ENCODE measurements around the gene TMEM184A.
A peak's percentile ranks its signal among the peaks of the same experiment; 100 is the strongest.
"Not testable (repeated sequence)": the region's sequence is repeated elsewhere in the genome, so short reads cannot be mapped to it uniquely, and the experiment has no call there.

TMEM184A gene

DNA sequence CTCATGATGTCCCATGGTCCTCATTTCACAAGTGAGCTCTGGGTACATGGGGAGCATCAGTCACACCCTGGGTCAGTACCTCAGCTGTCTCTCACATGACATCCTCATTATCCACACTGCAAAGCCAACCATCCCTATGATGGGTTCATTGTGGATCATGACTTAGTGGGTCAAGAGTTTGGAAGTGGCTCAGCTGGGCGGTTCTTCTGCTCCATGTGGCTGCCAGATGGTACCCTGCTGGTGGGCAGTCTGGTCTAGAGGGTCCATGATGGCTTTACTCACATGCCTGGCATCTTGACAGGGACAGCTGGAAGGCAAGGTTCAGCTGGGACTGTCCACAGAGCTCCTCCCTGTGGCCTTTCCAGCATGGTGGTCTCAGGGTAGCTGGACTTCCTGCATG, 33.0 kb upstream of the TMEM184A start:
- no peak for DNase-seq

DNA sequence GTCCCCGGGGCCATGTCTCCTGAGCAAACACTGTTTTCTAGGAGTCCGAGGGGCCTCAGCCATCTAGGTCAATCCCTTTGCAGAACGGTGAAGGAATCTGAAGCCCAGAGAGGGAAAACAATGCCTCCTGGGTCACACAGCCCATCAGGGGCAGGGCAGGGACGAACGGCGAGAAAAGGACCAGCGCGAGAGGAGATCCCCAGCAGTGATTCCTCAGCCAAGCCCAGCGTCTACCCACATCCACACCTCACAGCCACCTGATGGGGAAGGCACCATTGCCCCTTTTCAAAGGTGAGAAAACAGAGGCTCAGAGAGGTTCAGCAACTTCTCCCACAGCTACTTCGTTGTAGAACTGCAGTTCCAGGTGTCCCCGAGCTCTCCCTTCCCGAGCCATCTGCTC, 31.7 kb upstream of the TMEM184A start:
- DNase-seq = no peak

DNA sequence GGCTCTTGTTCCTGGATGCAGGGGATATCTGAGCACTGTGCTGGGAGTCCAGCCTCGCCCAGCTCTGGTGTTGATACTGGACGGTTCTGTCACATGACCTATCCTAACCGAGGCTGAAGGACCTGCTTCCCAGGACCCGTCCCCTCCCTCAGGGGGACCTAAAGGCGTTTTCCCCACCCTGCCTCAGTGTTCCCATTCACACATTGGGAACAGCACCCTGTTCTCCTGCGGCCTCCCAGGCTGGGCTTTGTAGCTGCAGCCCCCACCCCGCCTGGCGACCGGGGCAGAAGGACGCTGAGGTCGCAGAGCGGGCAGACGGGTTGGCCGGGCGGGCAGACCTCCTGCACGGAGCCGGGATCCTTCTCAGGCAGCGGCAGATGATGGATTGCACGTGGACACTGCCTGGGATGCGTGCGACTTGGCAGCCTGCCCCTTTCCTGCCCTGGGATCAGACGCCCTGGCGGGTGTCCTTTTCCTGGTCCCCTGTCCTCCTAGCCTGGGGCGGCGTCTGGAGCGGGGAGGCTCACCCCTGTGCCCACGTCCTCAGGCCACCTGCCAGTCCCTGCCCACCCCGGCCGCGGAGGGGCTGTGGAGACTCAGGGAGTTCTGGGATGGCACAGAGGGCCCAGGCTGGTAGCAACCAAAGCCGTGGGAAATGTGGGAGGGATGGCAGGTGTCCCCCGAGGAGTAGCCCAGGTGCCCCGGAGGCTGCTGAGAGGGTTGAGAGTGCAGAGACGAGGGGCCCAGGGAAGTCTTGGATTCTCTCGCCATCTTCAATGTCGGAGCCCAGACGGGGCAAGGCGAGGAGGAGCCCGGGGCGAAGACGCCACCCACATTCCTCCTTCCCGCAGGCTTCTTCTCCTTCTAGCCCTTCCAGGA, 31.1 kb upstream of the TMEM184A start:
- DNase-seq = no peak

DNA sequence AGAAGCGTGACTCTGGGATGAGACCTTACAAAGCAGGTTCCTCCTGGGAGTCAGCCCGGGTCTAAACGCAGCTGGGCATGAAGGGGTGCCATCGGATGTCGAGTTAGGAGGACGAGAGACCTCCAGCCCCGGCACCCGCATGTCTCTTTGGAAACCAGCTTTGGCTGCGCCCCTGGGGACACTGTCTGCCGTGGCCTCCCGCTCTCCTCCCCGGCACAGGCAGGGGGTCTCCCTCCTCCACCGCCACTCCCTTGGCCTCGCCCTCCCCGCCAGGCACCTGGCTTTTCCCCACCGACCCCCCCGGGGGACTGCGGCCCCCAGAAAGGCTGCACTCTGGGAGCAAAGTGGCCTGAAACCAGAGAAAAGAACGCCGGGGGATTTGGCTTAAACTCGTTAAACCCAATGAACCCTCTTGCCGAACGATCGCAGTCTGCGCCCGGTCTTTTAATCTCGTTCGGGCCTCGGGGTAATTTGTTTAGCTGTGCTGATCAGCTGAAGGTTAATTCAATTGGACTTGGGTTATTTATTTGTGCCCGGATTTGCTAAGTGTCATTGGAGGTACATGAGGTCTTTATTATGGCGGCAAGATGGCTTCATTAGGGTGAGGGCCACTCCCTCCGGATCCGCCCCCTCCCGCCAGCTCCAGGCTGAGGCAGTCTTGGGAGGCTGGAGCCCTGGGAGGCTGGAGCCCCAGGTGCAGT, 30.3 kb upstream of the TMEM184A start:
- DNase-seq = no peak

DNA sequence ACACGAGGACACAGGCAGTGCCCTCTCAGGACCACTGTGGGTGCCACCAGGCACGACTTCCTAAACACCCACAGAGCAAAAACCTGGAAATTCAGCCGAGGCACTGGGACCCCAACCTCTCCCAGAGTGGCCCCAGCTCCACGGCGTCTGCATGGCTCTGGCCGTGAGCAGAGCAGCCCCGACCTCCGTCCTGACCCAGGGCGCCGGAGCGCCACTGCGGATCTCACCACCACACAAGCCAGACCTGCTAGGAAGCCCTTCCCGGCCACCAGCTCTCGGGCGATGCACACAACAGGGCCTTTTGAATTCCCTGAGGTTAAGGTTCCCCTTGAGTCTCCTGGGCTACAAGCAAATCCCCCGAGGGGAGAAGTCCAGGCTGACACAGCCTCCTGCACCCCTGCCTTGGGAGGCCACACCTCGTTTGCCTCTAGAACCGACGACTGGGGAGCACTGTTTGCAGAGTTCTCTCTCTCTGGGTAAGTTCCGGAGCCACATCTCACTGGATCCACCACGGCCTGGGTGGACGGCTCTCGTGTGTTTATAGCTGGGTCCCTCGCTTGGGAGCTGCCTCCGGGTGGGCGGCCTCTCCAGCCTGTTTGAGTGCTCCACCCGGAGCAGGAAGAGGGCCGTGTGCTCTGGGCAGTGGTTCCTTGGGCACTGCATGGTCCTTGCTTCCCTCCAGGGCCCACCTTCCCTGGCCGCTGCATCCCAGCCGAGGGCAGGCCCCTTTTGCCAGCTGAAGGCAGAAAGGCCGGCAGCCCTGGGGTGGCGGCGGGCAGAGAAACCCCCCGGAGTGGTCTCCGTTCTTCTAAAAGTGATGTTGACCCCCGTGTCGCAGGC, 29.4 kb upstream of the TMEM184A start:
- no peak for DNase-seq

- no peak for DNase-seq
These were observed 28.7 kb upstream of the TMEM184A start for GRCh38 chr7:1584700-1585099.

GRCh38 chr7:1583241-1583930, 27.4 kb upstream of the TMEM184A start:
- not testable (repeated sequence) for DNase-seq

- DNase-seq = no peak
These were observed 24.5 kb upstream of the TMEM184A start for GRCh38 chr7:1580422-1581030.

- peak; percentile 70 for DNase-seq
These were observed 23.7 kb upstream of the TMEM184A start for GRCh38 chr7:1579481-1580421.

GRCh38 chr7:1578513-1578912, 22.5 kb upstream of the TMEM184A start:
- no peak for DNase-seq

GRCh38 chr7:1576521-1577253, 20.7 kb upstream of the TMEM184A start:
- no peak for DNase-seq

DNA sequence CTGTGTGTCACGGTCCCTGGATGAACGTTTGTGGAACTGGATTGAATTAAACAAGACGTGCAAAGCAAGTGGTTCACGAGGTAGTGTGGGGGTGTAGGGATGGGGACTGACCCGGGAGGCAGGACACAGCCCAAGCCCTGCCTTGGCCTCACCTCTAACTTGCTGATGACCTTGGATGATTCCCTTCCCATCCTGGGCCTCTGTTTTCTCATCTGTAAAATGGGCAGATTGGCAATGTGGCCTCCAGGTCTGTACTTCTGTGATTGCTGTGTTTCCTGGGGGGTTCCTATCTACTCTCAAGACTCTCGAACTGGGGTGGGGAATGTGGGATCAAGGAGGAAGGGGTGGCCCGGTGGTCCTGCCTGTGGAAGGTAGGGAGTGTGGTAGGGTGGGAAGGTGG, 19.8 kb upstream of the TMEM184A start:
- DNase-seq = no peak

GRCh38 chr7:1572111-1572822, 16.3 kb upstream of the TMEM184A start:
- no peak for DNase-seq

DNA sequence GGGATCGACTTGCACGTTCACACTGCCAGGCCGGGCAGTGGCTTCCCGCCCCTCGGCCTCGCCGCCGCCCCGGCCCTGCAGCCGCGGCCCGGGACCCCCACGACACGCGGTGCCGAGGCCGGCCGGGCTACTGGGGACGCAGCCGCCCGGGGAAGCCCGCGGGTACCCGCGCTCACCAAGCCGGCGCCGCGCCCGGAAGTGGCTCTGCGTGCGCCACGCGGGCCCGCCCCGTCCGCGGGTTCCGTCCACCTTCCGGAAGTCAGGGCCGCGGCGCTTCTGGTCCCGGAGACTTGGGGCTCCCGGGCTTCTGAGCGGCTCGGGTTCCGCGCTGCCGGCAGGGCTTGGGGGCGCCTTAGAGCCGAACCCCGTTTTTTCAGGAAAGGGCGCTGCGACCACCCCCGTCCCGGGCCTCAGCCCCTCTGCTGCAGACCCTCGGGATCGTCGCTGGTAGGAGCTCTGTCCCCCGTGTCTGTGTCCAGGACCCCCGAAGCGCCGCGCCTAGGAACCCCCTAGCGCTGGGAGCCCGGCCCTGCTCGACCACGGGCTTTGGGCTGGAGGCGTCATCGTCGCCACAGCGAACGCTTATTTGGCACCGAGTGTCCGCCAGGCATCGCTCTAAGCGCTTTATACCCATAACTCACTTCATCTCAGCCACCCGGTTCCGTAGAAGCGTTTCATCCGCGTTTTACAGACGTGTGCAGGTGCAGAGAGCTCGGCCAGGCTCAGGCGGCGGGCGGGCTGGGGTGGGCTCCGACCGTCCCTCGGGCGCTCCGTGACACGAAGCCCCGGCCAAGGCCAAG, 14.0 kb upstream of the TMEM184A start, which contains the start of gene PSMG3:
PSMG3 (minus strand) TSS at position 200 of the 800 bp plus-strand sequence. CDS start 693 bp downstream, outside the sequence.
- peak; percentile 97 for DNase-seq

GRCh38 chr7:1569440-1569832, 13.4 kb upstream of the TMEM184A start:
- no peak for DNase-seq

- DNase-seq = no peak
These were observed 13.0 kb upstream of the TMEM184A start for GRCh38 chr7:1569016-1569415.

- DNase-seq = no peak
These were observed 12.0 kb upstream of the TMEM184A start for GRCh38 chr7:1567896-1568510.

All from NCI-H510A (cell line).